IMR-90 (cell line): ENCODE results near the gene SLC52A3. TPM values are rescaled to one million over a fixed set of nuclear protein-coding genes. Genes with fewer than 3 reads are reported as not detected.

Experiments
- ATAC-seq: fragments of 200-7000 bp; cut with Tn5 transposase; 2 replicates; pipeline ENCODE4 v1.9.1; 2020; ENCODE audit warnings: low read depth, mild to moderate bottlenecking, moderate library complexity
- BruUV-seq: library from RNA; stranded (reverse); fragments of 400-500 nt; replicated peaks from 2 replicates; lab custom pipeline; 2021; lab: Mats Ljungman, UMichigan
- CTCF ChIA-PET: fragments of 300-600 bp; formaldehyde crosslinking; extraction: SDS; loops from one replicate; lab custom pipeline; 2021; ENCODE audit warnings: antibody characterized with exemption; lab: Yijun Ruan, JAX
- POLR2A ChIA-PET: fragments of 300-600 bp; sonication (Branson Sonifier 250); formaldehyde crosslinking; loops from one replicate; lab custom pipeline; 2022; ENCODE audit warnings: antibody characterized with exemption; ENCODE audit not compliant: unreplicated experiment; lab: Charles Lee
- DNase-seq: peaks from one replicate; pipeline ENCODE4 v3.0.0; 2013
- H2AFZ ChIP-seq: replicated peaks from 2 replicates; pipeline ENCODE3; 2013; ENCODE audit warnings: low read length, mild to moderate bottlenecking; ENCODE audit not compliant: poor library complexity
- H2AK5ac ChIP-seq: 2 replicates; pipeline ENCODE4 v1.6.1; 2013; ENCODE audit warnings: low read depth, low read length, inconsistent platforms
- H2AK9ac ChIP-seq: replicated peaks from 2 replicates; pipeline ENCODE3; 2013; ENCODE audit warnings: mild to moderate bottlenecking, low read depth, low read length, moderate library complexity; ENCODE audit not compliant: poor library complexity
- H2BK120ac ChIP-seq: 2 replicates; pipeline ENCODE4 v1.6.1; 2013; ENCODE audit warnings: low read depth, low read length, inconsistent platforms
- H2BK15ac ChIP-seq: 3 replicates; pipeline ENCODE4 v1.6.1; 2013; ENCODE audit warnings: low read depth, low read length, inconsistent platforms
- H2BK20ac ChIP-seq: 2 replicates; pipeline ENCODE4 v1.6.1; 2013; ENCODE audit warnings: low read depth, mild to moderate bottlenecking, inconsistent platforms, low read length, moderate library complexity
- H2BK5ac ChIP-seq: 2 replicates; pipeline ENCODE4 v1.6.1; 2013; ENCODE audit warnings: mild to moderate bottlenecking, low read depth, low read length, inconsistent platforms; ENCODE audit not compliant: poor library complexity, severe bottlenecking
- H3K14ac ChIP-seq: replicated peaks from 2 replicates; pipeline ENCODE4 v1.6.1; 2013; ENCODE audit warnings: low read depth, low read length, inconsistent platforms
- H3K18ac ChIP-seq: 2 replicates; pipeline ENCODE4 v1.6.1; 2013; ENCODE audit warnings: low read depth, low read length, control low read depth
- H3K23ac ChIP-seq: 2 replicates; pipeline ENCODE4 v1.6.1; 2013; ENCODE audit warnings: low read depth, low read length, inconsistent platforms
- H3K27ac ChIP-seq: 2 replicates; pipeline ENCODE4 v1.5.1; 2013; ENCODE audit warnings: mild to moderate bottlenecking, control low read depth, low read length; ENCODE audit not compliant: insufficient read depth
- H3K27me3 ChIP-seq: 2 replicates; pipeline ENCODE4 v1.6.1; 2013; ENCODE audit warnings: low read length; ENCODE audit not compliant: control insufficient read depth, insufficient read depth
- H3K36me3 ChIP-seq: 2 replicates; pipeline ENCODE4 v1.6.1; 2013; ENCODE audit warnings: low read length, mixed read lengths; ENCODE audit not compliant: control insufficient read depth, insufficient read depth
- H3K4ac ChIP-seq: 2 replicates; pipeline ENCODE4 v1.6.1; 2013; ENCODE audit warnings: low read depth, low read length, inconsistent platforms
- H3K4me1 ChIP-seq: 2 replicates; pipeline ENCODE4 v1.6.1; 2013; ENCODE audit warnings: low read length, mixed read lengths; ENCODE audit not compliant: control insufficient read depth, insufficient read depth
- H3K4me2 ChIP-seq: 2 replicates; pipeline ENCODE4 v1.6.1; 2013; ENCODE audit warnings: low read depth, mild to moderate bottlenecking, control low read depth, low read length, moderate library complexity
- H3K4me3 ChIP-seq: 2 replicates; pipeline ENCODE4 v1.5.1; 2013; ENCODE audit warnings: low read depth, mild to moderate bottlenecking, control low read depth, low read length, moderate library complexity; ENCODE audit not compliant: insufficient read depth
- H3K56ac ChIP-seq: 2 replicates; pipeline ENCODE4 v1.6.1; 2013; ENCODE audit warnings: low read length, inconsistent platforms; ENCODE audit not compliant: insufficient read depth; ENCODE audit errors: extremely low read depth
- H3K79me1 ChIP-seq, 2 experiments: 2 replicates each; pipeline ENCODE4 v1.6.1; 2013; ENCODE audit warnings: low read length in 2 of 2, inconsistent platforms in 1 of 2, low read depth in 1 of 2
- H3K9ac ChIP-seq: 2 replicates; pipeline ENCODE4 v1.6.1; 2013; ENCODE audit warnings: low read depth, low read length, control low read depth
- H3K9me1 ChIP-seq: 2 replicates; pipeline ENCODE4 v1.6.1; 2013; ENCODE audit warnings: low read length, inconsistent platforms; ENCODE audit not compliant: insufficient read depth
- H3K9me3 ChIP-seq: 2 replicates; pipeline ENCODE4 v1.6.1; 2013; ENCODE audit warnings: low read length; ENCODE audit not compliant: control insufficient read depth, insufficient read depth
- H4K20me1 ChIP-seq: 2 replicates; pipeline ENCODE4 v1.6.1; 2013; ENCODE audit warnings: low read length, inconsistent platforms; ENCODE audit not compliant: insufficient read depth
- H4K5ac ChIP-seq: 2 replicates; pipeline ENCODE4 v1.6.1; 2013; ENCODE audit warnings: mild to moderate bottlenecking, low read depth, low read length, control low read depth
- H4K8ac ChIP-seq, 2 experiments: 2 replicates each; pipeline ENCODE4 v1.6.1; 2013; ENCODE audit warnings: low read depth in 2 of 2, low read length in 2 of 2, control low read depth in 1 of 2, inconsistent platforms in 1 of 2
- H4K91ac ChIP-seq: 2 replicates; pipeline ENCODE4 v1.6.1; 2013; ENCODE audit warnings: low read depth, low read length, inconsistent platforms; ENCODE audit not compliant: insufficient read depth
- POLR2A ChIP-seq: IDR thresholded peaks from 2 replicates; pipeline ENCODE4 v1.6.1; 2012; ENCODE audit warnings: mild to moderate bottlenecking, low read depth, low read length
- WGBS, 2 experiments: methylation state at CpG; one replicate each; pipeline versions ENCODE4 v1.1.5 to v1.1.7; 2013; ENCODE audit warnings: missing lambda C conversion rate in 2 of 2; ENCODE audit not compliant: insufficient read length in 1 of 2; ENCODE audit errors: extremely low coverage in 2 of 2; 5-methylcytosine and 5-hydroxymethylcytosine counted together
- dilution Hi-C: fragments of 300-500 bp; cut with HindIII; formaldehyde crosslinking; loops from one replicate; pipeline ENCODE4 v1.14.3; 2018; ENCODE audit warnings: low sequenced_read_pairs; ENCODE audit not compliant: unreplicated experiment
- in situ Hi-C: fragments of 300-500 bp; cut with MboI; formaldehyde crosslinking; loops from 3 replicates; pipeline ENCODE4 v1.14.3; 2019; ENCODE audit warnings: low sequenced_read_pairs, inconsistent platforms, mixed read lengths
- intact Hi-C: fragments of 100-400 bp; cut with micrococcal nuclease; formaldehyde crosslinking; loops from 2 replicates; pipeline ENCODE4 v1.10.0; 2022
- polyA plus RNA-seq, 3 experiments: library from polyadenylated mRNA; depleted of rRNA; stranded (reverse); fragments of >200 nt; gene quantifications; 2 replicates each; pipeline ENCODE4 v1.2.3, GENCODE V29; 2012; ENCODE audit warnings: low replicate concordance in 1 of 3
- total RNA-seq: library from RNA; depleted of rRNA; stranded (reverse); fragments of >200 nt; gene quantifications from 2 replicates; pipeline ENCODE4 v1.2.3, GENCODE V29; 2012
- TF ChIP-seq, protein P1 (sequence below): conservative IDR thresholded peaks from 2 replicates; pipeline ENCODE4 v1.5.1; 2012; ENCODE audit warnings: mild to moderate bottlenecking, low read depth, low read length, improper control_type of control experiment

Gene SLC52A3
- total and polyA plus RNA-seq, 2 of the 4 experiments (the other 2 are of a cell fraction) = not detected

DNA sequence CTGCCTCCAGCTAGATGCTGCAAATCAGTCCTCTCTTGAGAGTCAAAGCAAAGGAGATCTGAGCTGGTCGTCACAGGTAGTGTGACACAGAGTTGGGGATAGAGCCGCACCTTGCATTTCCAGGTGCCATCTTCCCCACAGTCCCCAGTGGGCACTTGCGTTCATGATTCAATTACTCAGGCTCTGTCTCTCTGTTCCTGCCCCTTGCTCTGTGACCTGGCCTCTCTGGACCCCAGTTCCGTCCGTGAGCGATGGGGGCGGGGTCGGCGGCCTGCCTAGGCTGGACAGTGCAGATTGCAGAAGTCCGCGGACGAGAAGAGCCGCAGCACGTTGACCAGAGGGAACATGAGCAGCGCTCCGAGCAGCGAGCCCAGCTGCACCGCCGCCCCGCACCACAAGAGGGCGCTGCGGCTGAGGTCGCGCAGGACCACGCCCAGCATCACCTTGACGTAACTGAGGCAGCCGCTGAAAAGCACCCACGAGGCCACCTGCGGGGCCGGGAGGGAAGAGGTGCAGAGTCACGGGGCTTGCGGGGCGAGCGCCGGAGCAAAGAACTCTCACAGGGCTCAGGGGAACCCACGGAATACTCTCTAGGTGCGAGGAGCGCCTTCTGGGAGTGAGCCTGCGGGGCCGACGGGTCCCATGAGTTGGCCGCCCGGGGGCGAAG, 7.4 kb downstream of the SLC52A3 start:
- Histone ChIP-seq H2AFZ (peak overlapping the region; percentile 80), H4K5ac (no peak overlapping the region), H2AK5ac (no peak overlapping the region), H3K79me1 (no peaks in the 10 kb centered on the region), H4K8ac (no peak overlapping the region), H3K9me1 (no peaks in the 10 kb centered on the region), H3K56ac (no peak overlapping the region), H3K4ac (no peak overlapping the region), H3K4me2 (no peak overlapping the region), H2BK120ac (no peak overlapping the region), H3K18ac (no peak overlapping the region), H3K27me3 (peaks cover 9% of the 10 kb centered on the region), H3K23ac (no peak overlapping the region), H3K9ac (no peak overlapping the region), H3K14ac (no peak overlapping the region), H4K91ac (no peak overlapping the region), H3K27ac (no peak overlapping the region), H3K9me3 (no peaks in the 10 kb centered on the region), H2BK5ac (no peak overlapping the region), H3K4me3 (no peak overlapping the region), H2AK9ac (no peak overlapping the region), H3K36me3 (no peaks in the 10 kb centered on the region), H2BK20ac (no peak overlapping the region), H3K4me1 (no peaks in the 10 kb centered on the region), H2BK15ac (no peak overlapping the region), H4K20me1 (no peaks in the 10 kb centered on the region)
- ATAC-seq = peak; percentile 62
- intact Hi-C loops = no loop called here
- BruUV-seq = no TSS peak
- dilution Hi-C loops = no loop called here
- CTCF ChIA-PET = interaction anchor here (0.6 kb wide), 1 partner anchor 9 kb away, joined by 4 read pairs; no protein-coding TSS in a partner anchor
- TF ChIP-seq POLR2A = no peak
- TF ChIP-seq, protein P1, sequence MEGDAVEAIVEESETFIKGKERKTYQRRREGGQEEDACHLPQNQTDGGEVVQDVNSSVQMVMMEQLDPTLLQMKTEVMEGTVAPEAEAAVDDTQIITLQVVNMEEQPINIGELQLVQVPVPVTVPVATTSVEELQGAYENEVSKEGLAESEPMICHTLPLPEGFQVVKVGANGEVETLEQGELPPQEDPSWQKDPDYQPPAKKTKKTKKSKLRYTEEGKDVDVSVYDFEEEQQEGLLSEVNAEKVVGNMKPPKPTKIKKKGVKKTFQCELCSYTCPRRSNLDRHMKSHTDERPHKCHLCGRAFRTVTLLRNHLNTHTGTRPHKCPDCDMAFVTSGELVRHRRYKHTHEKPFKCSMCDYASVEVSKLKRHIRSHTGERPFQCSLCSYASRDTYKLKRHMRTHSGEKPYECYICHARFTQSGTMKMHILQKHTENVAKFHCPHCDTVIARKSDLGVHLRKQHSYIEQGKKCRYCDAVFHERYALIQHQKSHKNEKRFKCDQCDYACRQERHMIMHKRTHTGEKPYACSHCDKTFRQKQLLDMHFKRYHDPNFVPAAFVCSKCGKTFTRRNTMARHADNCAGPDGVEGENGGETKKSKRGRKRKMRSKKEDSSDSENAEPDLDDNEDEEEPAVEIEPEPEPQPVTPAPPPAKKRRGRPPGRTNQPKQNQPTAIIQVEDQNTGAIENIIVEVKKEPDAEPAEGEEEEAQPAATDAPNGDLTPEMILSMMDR = peak; percentile 44
- in situ Hi-C loops = no loop called here
- WGBS, 2 experiments = 14% methylated on average over 33 of the region's 44 CpGs; no CpG with 5 or more reads in 1 of the 2 experiments
- no peak for DNase-seq
- POLR2A ChIA-PET = no interaction called here
